ENCODE results near the gene GPR143. TPM values are rescaled to one million over a fixed set of nuclear protein-coding genes. Genes with fewer than 3 reads are reported as not detected.

GPR143 gene
- total and polyA plus RNA-seq, 12 donors: 0.27 to 2.2 (median 1.3) TPM

GRCh38 chrX:9690046-9690445 lies 75.6 kb downstream of the GPR143 start:
- Histone ChIP-seq H3K27me3 (no peaks in the 10 kb centered on the region), H3K27ac (no peak overlapping the region), H3K4me1 (replicated peaks in 1 of 2) (no peaks in the 10 kb centered on the region), H3K36me3 (replicated peaks in 1 of 2) (peaks cover 0 to 13% of the 10 kb centered on the region in 2 donors), H3K4me3 (no peak overlapping the region), H3K9me3 (replicated peaks in 1 of 3) (no peaks in the 10 kb centered on the region)
- WGBS, 4 donors: 86 to 100% (median 96%) methylated on average over 3 to 5 of the region's 5 CpGs
- intact Hi-C loops (cut with DNase I): no loop called here
- no peak for DNase-seq
- TF ChIP-seq, protein P1, sequence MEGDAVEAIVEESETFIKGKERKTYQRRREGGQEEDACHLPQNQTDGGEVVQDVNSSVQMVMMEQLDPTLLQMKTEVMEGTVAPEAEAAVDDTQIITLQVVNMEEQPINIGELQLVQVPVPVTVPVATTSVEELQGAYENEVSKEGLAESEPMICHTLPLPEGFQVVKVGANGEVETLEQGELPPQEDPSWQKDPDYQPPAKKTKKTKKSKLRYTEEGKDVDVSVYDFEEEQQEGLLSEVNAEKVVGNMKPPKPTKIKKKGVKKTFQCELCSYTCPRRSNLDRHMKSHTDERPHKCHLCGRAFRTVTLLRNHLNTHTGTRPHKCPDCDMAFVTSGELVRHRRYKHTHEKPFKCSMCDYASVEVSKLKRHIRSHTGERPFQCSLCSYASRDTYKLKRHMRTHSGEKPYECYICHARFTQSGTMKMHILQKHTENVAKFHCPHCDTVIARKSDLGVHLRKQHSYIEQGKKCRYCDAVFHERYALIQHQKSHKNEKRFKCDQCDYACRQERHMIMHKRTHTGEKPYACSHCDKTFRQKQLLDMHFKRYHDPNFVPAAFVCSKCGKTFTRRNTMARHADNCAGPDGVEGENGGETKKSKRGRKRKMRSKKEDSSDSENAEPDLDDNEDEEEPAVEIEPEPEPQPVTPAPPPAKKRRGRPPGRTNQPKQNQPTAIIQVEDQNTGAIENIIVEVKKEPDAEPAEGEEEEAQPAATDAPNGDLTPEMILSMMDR (IDR thresholded peaks at IDR 0.05): no peak
- no peak for TF ChIP-seq POLR2A (IDR thresholded peaks at IDR 0.05)

GRCh38 chrX:9688833-9689232 lies 76.8 kb downstream of the GPR143 start:
- intact Hi-C loops (cut with DNase I): no loop called here
- Histone ChIP-seq H3K4me1 (replicated peaks in 1 of 2) (no peaks in the 10 kb centered on the region), H3K27me3 (no peaks in the 10 kb centered on the region), H3K27ac (no peak overlapping the region), H3K36me3 (replicated peaks in 1 of 2) (peaks cover 0 to 13% of the 10 kb centered on the region in 2 donors), H3K9me3 (replicated peaks in 1 of 3) (no peaks in the 10 kb centered on the region), H3K4me3 (no peak overlapping the region)
- no peak for DNase-seq
- WGBS, 4 donors: 94 to 97% (median 96%) methylated on average over 18 to 24 of the region's 24 CpGs
- TF ChIP-seq, protein P1 (IDR thresholded peaks at IDR 0.05): no peak
- TF ChIP-seq POLR2A (IDR thresholded peaks at IDR 0.05): no peak

GRCh38 chrX:9687899-9688298 lies 77.7 kb downstream of the GPR143 start:
- TF ChIP-seq POLR2A (IDR thresholded peaks at IDR 0.05): no peak
- TF ChIP-seq, protein P1 (IDR thresholded peaks at IDR 0.05): no peak
- Histone ChIP-seq H3K4me1 (replicated peaks in 1 of 2) (no peaks in the 10 kb centered on the region), H3K4me3 (no peak overlapping the region), H3K27ac (no peak overlapping the region), H3K9me3 (replicated peaks in 1 of 3) (no peaks in the 10 kb centered on the region), H3K36me3 (replicated peaks in 1 of 2) (peaks cover 0 to 13% of the 10 kb centered on the region in 2 donors), H3K27me3 (no peaks in the 10 kb centered on the region)
- intact Hi-C loops (cut with DNase I): no loop called here
- WGBS, 4 donors: 89 to 97% (median 92%) methylated on average over 23 to 27 of the region's 27 CpGs; no CpG with 5 or more reads in 1 of the 4 donors
- DNase-seq: no peak

GRCh38 chrX:9683350-9683749 lies 82.3 kb downstream of the GPR143 start:
- H3K36me3 ChIP-seq (replicated peaks in 1 of 2): peaks cover 0 to under 1% of the 10 kb centered on the region in 2 donors
- H3K27me3 ChIP-seq: no peaks in the 10 kb centered on the region
- no peak overlapping the region for H3K27ac ChIP-seq
- no peaks in the 10 kb centered on the region for H3K4me1 ChIP-seq (replicated peaks in 1 of 2)
- DNase-seq: no peak
- no peak overlapping the region for H3K4me3 ChIP-seq
- H3K9me3 ChIP-seq (replicated peaks in 1 of 3): no peaks in the 10 kb centered on the region
- TF ChIP-seq, protein P1 (IDR thresholded peaks at IDR 0.05): no peak
- TF ChIP-seq POLR2A (IDR thresholded peaks at IDR 0.05): no peak
- intact Hi-C loops (cut with DNase I): no loop called here
- 85 to 100% (median 94%) methylated on average over 1 to 9 of the region's 9 CpGs for WGBS, 4 donors

All from adrenal gland (tissue), 12 donors.